Activated naive CD4-positive, alpha-beta T cell (primary cell): Measurements from ENCODE around the gene NFATC2IP.

ENCODE experiments used
- DNase-seq, 4 experiments: peaks; one replicate each; lab custom pipeline; 2025; lab: John Stamatoyannopoulos, UW

Gene NFATC2IP

DNA sequence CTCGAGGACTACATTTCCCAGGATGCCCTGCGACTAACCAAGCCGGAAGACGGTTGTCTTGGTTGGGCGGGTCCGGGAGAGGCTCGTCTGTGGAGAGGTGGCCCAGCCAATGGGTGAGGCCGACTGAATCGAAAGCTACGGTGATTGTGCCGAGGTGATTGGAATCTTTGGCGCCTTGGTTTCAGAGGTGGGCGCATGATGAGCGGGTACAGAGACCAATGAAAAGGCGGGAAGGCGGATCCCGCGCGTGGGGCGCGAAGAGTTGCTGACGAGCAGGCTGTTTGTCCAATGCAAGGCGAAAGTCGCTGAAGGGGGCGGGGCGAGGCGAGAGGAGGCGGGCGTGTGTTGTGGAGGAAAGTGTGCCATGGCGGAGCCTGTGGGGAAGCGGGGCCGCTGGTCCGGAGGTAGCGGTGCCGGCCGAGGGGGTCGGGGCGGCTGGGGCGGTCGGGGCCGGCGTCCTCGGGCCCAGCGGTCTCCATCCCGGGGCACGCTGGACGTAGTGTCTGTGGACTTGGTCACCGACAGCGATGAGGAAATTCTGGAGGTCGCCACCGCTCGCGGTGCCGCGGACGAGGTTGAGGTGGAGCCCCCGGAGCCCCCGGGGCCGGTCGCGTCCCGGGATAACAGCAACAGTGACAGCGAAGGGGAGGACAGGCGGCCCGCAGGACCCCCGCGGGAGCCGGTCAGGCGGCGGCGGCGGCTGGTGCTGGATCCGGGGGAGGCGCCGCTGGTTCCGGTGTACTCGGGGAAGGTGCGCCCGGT is at the start of gene NFATC2IP:
Gene NFATC2IP, plus strand, starts transcription at position 290 of the 762 bp plus-strand sequence. Its CDS starts 75 bp downstream, at position 365.
- peak; percentile 98 to 99 (median 98) for DNase-seq

DNA sequence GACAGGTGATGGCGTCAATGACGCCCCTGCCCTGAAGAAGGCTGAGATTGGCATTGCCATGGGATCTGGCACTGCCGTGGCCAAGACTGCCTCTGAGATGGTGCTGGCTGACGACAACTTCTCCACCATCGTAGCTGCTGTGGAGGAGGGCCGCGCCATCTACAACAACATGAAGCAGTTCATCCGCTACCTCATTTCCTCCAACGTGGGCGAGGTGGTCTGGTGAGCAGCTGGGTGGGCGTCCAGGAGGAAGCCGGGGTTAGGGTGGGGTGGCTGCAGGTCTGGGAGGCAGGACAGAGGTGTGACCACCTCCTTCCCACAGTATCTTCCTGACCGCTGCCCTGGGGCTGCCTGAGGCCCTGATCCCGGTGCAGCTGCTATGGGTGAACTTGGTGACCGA is 48.9 kb upstream of the NFATC2IP start:
- DNase-seq, result no peak

DNA sequence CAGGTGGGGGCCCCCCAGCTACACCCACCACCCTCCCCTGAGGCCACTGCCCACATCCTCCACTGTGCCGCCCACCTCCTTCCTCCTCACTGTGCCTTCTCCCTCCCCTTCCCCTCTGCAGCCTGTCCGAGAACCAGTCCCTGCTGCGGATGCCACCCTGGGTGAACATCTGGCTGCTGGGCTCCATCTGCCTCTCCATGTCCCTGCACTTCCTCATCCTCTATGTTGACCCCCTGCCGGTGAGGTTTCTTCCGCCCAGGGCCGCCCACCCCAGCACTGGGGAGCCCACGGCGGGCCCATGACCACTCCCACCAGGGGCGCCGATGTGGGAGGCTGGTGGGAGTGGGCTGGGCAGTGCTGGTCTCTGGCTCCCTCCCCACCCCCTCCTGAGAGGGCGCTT is 47.8 kb upstream of the NFATC2IP start:
- DNase-seq, result no peak

DNA sequence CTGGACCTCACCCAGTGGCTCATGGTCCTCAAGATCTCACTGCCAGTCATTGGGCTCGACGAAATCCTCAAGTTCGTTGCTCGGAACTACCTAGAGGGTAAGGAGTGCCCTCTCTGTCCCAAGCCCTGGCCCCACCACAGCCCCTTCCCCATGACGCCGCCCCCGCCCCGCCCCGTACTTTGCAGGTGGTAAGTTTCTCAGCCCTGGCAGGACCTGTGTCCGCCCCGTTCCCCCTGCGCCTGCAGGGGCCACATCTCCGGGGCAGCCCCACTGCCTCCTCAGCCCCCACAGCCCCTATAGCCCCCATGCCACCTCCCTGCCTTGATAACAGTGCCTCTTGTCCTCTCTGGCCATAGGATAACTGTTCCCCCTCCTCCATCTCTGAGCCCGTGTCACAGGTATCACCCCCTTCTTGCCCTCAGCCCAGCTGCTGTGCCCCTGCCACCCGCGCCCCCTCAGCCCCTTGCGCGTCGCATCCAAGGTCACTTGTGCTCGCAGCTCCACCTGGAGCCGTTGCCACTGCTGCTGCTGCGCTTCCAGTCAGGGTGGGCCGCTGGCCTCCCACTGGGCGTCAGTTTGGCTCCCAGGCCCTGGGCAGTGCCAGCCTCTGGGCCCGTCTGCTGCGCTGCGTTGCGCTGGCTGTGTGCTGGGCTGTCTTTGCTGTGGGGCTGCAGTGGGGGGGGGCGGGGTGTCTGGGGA is 47.2 kb upstream of the NFATC2IP start:
- no peak for DNase-seq

DNA sequence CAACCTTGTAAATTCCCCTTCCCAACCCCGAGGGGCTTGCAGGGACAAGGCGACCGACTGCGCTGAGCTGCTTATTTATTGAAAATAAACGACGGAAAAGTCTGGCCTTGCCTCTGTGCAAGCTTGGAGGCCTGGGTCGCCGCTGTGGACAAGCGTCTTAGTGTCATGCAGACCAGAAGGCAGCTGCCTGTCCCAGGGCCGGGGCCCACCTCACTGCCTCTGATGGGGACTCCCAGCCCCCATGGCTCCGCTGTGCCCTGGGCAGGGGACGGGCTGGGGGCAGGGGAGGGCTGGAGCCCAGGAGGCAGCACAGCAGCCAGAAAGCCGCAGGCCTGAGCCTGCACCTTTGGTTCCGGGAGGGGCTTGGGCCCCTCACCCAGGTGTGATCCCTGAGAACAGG is 46.4 kb upstream of the NFATC2IP start:
- DNase-seq, result no peak

DNA sequence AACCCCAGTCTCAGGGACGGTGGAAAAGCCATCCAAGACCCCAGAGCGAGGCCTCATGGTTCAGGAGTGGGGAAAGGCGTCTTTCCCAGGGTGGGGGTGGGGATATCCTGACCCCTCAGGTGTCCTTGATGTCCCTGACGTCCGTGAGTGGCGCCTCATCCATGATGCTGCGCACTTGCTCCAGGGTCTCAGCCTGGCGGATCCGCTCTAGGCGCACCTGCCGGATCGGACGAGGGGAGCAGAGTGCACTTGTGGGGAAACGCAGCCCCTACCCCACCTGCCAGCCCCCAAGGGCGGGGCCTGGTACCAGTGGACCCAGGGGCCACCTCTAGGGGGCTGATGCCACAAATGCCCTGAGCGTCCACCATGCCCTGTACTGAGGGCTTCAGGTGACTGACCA is 45.9 kb upstream of the NFATC2IP start:
- no peak for DNase-seq

DNA sequence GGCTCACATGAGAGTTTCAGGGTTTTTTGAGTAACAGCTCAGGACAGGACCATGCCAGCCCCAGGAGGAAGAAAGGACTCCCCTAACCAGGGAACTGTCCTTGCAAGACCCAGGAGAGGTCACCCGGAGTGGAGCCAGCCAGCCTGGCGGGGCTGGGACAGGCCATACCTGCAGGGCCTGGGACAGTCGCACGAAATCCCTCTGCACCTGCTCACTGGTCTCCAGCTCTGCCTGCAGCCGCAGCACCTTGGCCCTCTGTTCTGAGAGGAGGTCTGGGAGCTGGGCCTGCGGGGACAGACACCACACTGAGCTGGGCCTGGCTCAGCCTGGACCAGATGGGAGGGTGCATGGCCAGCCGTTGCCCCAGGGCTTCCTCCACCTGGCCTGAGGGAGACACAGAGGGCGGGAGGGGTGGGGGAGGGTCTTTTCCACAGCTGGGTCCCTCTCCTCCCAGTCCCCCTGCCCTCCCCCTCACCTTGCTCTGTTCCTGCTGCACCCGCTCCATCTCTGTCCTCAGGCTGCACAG is 45.4 kb upstream of the NFATC2IP start:
- no peak for DNase-seq

DNA sequence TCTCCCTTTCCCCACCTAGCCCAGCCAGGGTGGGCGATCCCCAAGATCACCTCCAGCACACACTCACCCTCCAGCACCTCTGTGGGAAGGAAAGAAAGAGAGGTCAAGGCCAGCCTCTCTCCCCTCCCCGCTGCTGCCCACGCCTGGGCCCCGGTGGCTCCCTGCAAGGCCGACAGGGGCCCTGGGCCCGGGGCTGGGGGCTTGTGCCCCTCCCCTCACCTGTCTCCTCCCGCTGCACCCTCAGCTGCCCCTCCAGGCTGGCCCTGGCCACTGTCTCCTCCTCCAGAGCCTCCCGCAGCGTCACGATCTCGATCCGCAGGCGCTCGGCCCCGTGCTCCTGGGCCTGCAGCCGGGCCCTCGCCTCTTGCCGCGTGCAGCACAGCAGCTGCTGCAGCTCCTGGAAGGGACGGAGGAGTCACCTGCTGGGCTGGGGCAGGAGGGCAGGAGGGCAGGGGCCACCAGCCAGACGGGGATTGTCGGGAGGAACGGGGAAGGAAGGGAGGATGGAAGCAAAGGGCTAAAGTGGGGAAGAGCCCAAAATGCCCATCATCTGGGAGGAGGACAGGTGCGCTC is 44.9 kb upstream of the NFATC2IP start:
- no peak for DNase-seq

DNA sequence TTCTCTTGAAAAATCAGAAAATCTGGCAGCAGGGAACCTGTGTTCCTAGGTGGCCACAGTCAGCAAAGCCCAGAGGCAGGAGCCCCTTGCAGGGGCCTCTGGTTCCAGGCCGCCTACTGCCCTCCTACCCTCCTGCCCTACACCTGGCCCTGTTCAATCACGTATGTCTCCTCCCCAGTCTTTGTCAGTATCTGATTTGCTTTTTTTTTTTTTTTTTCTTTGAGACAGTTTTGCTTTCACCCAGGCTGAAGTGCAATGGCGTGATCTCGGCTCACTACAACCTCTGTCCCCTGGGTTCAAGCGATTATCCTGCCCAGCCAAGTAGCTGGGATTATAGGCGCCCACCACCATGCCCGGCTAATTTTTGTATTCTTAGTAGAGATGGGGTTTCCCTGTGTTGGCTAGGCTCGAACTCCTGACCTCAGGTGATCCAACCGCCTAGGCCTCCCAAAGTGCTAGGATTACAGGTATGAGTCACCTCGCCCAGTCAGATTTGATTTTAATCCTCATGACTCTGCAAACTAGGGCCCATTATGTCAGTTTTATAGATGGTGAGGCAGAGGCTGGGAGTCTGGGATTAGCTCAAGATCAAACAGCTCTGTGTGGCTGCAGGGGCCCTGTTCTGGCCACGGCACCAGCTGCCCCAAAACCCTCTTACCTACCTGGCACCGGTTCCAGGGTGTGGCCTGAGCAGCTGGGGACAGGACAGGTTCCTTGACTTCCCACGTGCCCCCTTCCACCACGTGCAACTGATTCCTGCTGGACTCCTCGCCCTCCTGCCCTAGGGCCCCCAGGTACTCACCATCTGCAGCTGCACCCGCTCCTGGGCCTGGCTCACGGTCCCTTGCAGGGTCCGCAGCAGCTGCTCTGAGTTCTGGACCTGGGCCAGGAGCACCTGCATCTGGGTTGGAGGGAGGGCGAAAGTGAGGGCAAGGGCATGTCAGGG is 40.4 kb upstream of the NFATC2IP start:
- DNase-seq, result no peak

DNA sequence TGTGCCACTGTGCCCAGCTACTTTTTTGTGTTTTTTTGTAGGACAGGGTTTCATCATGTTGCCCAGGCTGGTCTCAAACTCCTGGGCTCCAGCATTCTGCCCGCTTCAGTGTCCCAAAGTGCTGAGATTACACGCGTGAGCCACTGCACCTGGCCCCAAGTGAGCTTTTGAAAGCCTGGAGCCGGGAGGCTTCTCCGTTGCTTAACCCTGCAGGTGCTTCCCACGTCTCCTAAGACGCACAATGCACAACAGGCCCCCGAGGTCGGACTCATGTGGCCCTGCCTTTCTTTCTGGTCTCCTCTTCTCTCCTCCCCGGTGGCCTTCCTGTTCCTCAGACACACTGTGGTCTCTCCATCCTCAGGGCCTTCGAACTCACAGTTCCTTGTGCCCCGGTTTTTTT is 38.2 kb upstream of the NFATC2IP start:
- no peak for DNase-seq

DNA sequence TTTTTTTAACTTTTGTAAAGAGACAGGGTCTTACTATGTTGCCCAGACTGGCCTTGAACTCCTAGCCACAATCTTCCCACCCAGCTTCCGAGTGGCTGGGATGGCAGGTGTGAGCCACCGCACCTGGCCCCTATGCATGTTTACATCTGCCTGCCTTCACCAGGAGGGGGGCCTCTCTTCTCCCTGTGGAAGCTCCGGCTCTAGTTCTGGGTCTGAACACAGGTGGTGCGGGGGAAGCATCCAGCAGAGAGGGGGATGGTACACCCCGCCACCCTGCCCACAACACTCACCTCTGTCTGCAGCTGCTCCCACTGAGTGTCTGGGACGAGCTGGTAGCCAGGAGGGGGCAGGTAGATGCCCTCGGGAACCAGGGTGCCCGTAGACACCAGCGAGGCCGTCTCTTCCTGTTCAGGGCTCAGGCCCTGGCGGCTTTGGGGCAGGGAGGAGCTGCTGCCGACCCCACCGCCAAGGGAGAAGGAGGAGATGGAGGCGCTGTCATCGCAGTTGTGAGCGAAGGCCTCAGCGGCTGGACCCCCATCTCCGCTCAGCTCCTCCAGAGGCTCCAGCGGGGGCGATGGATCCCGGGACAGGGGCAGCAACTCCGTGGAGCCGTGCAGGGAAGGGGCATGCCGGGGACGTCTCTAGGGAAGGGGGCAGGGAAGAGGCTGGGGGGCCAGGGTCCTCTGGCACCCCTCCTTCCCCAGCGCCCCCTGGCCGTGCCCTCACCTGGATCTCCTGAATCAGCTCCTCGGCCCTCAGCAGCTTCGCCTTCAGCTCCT is 36.6 kb upstream of the NFATC2IP start:
- DNase-seq, result no peak

DNA sequence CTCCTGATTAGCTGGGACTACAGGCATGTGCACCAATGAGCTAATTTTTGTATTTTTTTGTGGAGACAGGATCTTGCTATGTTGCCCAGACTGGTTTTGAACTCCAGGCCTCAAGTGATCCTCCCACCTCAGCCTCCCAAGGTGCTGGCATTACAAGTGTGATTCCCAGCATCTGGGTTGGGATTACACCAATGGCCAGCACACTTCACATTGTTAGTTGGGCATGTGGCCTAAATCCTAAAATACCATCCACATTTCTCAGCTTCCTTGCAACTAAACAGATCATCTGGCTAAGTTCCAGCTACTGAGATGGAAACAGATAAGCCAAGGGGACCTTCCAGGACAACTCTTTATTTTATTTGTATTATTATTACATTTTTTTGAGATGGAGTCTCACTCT is 35.6 kb upstream of the NFATC2IP start:
- no peak for DNase-seq

DNA sequence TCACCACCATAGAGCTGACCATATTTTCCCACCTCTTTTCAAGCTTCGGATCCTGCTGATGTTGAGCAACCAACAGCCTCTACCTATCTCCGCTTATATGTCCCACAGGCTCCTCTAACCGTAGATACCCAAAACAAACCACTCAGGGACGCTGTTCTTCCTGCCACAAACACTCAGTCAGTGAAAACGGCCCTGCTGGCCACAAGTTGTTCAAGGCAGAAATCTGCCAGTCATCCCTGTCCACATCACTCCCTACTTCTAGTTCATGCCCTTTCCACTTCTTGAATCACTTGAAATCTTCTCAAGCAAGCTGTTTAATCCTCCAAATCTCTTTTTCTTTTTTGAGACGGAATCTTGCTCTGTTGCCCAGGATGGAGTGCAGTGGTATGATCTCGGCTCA is 33.6 kb upstream of the NFATC2IP start:
- no peak for DNase-seq

DNA sequence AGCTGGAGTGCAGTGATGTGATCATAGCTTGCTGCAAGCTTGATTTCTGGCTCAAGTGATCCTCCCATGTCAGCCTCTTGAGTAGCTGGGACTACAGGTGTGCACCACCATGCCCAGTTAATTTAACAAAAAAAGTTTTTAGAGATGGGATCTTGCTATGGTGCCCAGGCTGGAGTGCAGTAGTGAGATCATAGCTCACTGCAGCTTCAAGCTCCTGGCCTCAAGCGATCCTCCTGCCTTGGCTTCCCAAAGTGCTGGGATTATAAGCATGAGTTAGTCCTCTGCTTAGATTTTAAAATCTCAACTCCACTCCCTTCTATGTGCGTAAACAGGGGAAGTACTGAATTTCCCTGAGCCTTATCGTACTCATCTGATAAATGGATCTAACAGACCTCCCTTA is 32.0 kb upstream of the NFATC2IP start:
- no peak for DNase-seq

DNA sequence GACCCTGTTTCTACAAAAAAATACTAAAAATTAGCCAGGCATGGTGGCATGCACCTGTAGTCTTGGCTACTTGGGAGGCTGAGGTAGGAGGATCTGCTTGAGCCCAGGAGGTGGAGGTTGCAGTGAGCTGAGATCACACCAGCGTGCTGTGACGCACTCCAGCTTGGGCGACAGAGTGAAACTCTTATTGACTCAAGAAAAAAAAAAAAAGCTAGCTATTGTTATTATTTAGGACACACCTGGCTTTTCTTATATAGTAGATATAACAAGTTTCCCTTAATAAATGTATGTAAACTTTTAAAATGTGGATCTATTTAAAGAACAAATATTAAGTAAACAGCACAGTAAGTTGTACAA is 27.5 kb upstream of the NFATC2IP start:
- DNase-seq, result no peak

DNA sequence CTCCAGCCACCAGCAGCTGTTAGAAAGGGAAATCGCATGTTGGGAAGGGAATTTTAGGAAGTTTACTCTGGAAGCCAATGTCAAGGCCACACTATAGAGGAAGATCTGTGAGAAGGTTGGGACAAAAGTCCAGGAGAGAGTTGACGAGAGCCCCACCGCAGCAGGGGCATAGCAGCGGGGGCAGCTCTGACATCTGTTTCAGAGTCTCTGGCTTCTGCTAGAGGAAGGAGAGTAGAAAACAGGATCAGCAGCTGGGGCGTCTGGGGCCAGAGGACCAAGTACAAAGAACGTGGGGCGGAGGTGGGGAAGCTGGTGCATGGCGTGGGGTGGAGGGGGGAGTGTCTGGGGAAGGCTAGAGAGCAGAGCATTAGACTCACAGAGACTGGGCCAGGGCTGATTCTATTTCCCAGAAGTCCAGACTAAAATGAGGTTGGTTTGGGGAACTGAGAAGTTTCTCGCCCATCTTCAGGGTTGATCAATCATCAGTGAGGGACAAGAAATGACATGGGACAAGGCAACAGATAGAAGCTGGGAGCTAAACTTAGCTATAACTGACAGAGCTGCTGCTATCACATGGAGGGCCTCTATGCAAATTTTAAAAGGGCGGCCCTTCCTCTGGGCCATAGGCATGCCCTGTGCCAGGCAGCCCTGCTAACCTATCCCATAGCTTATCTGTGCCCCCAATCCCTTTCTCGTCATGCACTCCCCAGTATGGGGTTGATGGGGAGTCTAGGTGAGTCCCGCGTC is 26.9 kb upstream of the NFATC2IP start:
- no peak for DNase-seq

DNA sequence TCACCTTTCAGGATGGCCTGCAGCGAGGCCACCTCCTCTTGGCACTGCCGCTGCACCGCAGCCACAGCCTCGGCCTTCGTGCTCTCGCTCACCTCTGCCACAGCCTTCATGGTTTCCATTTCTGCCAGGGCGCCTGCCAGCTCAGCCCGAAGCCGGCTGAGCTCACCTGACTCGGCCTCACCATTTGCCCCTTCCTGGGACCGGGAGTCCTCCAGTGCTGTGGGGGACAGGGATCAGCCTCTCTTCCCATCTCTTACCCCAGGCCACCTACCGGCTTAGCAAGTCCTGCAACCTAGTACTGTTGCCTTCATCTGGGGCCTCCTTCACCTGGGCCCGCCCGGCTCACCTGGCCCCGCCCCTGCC is 26.4 kb upstream of the NFATC2IP start:
- DNase-seq, result no peak

DNA sequence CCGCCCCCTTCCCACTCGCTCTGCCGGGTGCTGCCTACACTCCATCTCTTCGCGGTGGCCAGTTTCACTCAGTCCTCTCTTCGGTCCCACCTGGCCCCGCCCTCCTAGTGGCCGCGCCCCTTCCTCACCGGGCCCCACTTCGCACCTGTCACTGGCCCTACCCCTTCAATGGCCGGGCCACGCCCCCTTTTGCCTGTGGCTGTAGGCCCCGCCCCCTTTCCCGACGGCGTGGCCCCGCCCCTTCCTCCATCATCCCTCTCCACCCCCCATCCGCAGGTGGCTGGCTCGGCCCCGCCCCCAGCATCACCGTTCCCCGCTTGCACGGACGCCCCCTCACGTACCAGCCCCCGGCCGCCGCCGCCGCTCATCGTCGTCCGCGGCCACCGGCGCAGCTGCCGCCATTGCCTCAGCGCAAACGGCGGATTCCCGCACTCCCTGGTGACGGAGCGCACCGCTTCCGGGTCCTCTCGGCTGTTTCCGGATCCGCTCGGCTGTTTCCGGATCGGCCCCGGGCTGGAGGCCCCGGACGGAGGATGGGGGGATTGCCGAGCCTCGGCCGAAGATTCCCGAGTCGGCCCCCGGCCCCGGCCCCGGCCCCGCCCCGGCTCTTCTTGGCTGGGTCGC is 25.9 kb upstream of the NFATC2IP start, which contains the start of gene RABEP2:
Gene RABEP2, minus strand, starts transcription at position 477 of the 624 bp plus-strand sequence. Its CDS starts 75 bp downstream, at position 402.
- DNase-seq, result peak; percentile 95 to 99 (median 96)

DNA sequence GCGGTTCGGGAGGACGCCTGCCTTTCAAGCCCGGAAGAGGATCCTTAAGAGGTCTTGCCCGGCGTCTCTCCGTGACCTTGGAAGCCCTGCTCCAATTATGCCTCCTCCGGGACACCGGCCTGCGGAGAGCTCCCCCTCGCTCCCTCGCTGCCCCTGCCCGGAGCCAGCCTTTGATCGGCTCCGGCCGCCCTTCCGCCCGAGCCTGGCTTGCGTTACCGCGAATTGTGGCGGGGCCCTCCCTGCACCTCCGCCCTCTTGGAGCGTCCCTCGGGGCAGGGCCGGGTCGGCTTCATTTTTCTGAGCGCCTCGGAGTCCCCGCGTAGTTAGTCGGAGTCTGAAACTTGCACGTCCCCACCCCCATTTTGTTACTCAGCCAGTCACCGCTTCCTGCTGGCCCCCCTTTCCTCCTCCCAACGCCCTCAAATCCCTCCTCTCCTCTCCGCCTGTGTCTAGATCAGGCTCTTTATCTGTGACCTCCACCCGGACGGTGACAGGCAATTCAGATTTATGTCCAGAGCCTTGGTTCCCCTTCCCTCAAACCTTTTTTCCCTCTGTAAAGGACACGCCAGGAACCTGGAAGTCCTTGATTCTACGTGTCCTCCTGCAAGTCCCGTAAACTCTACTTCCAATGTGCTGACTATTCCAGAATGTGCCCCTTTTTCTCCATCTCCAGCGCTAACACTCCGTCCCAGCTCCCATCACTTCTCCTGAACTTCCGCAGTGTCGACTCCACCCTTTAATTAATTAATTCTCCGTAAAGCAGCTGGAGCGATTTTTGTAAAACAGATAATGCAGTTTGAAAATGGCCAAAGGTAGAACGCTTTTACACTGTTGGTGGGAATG is 25.1 kb upstream of the NFATC2IP start:
- peak; percentile 68 to 76 (median 73) for DNase-seq
